ENCODE results near the gene TRMO.

DNA sequence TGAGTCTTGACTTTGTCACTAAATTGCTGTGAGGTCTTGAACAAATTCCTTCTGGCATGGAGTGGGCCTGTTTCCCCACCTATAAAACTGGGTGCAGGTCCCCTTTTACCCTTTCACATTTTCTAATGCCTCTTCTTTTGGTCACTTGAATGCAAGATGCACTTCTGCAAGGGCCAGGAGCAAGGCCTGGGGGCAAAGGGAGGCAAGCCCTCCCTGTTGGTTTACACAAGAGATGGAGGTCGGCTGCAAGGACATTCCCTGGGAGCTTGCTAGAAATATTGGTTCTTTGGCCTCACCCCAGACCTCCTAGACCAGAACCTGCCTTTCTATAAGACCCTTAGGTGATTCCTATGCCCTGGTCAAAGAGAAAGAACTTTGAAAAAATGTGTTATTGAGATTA is 63.5 kb downstream of the TRMO start:
- TF ChIP-seq KLF16 (tag by site-specific recombination; IDR thresholded peaks at IDR 0.05): no peak
- no peak for TF ChIP-seq EGR2 (tag by site-specific recombination; IDR thresholded peaks at IDR 0.05; ENCODE audit: low read depth)
- TF ChIP-seq ZNF24 (tag by site-specific recombination; IDR thresholded peaks at IDR 0.05): no peak
- no peak for TF ChIP-seq CTCF (tag by site-specific recombination; IDR thresholded peaks at IDR 0.05)
- TF ChIP-seq ZNF571 (tag by site-specific recombination; IDR thresholded peaks at IDR 0.05): no peak
- no peak for TF ChIP-seq ZNF585B (tag by site-specific recombination; IDR thresholded peaks at IDR 0.05)
- no peak for TF ChIP-seq ZNF311 (tag by site-specific recombination; IDR thresholded peaks at IDR 0.05; ENCODE audit: borderline replicate concordance)
- no peak for TF ChIP-seq ZNF521 (tag by site-specific recombination; IDR thresholded peaks at IDR 0.05)
- TF ChIP-seq, protein P1, sequence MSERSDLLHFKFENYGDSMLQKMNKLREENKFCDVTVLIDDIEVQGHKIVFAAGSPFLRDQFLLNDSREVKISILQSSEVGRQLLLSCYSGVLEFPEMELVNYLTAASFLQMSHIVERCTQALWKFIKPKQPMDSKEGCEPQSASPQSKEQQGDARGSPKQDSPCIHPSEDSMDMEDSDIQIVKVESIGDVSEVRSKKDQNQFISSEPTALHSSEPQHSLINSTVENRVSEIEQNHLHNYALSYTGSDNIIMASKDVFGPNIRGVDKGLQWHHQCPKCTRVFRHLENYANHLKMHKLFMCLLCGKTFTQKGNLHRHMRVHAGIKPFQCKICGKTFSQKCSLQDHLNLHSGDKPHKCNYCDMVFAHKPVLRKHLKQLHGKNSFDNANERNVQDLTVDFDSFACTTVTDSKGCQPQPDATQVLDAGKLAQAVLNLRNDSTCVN (tag by site-specific recombination; optimal IDR thresholded peaks at IDR 0.05): no peak
- no peak for TF ChIP-seq ZNF623 (tag by site-specific recombination; IDR thresholded peaks at IDR 0.05)
- no peak for TF ChIP-seq PRDM4 (tag by site-specific recombination; IDR thresholded peaks at IDR 0.05)

All from HEK293 (cell line).